Hepatocyte (in vitro differentiated cells): ENCODE measurements around the gene KDM2A. TPM values are rescaled to one million over a fixed set of nuclear protein-coding genes. Genes with fewer than 3 reads are reported as not detected.

Source experiments
- DNase-seq: peaks from one replicate; pipeline ENCODE4 v3.0.0-alpha.2; 2016; ENCODE audit warnings: low spot score
- H2AFZ ChIP-seq: fragments of 200-600 bp; sonication (generic); 2 replicates; pipeline ENCODE4 v1.6.0; 2016; ENCODE audit warnings: antibody characterized with exemption, mild to moderate bottlenecking
- H3K27ac ChIP-seq: fragments of 200-600 bp; sonication (generic); 2 replicates; pipeline ENCODE4 v1.5.1; 2016; ENCODE audit warnings: mild to moderate bottlenecking
- H3K27me3 ChIP-seq: fragments of 200-600 bp; sonication (generic); 2 replicates; pipeline ENCODE4 v1.6.1; 2016
- H3K36me3 ChIP-seq: fragments of 200-600 bp; sonication (generic); replicated peaks from 2 replicates; pipeline ENCODE4 v1.5.1; 2016; ENCODE audit warnings: low read depth; ENCODE audit not compliant: insufficient read depth
- H3K4me1 ChIP-seq: fragments of 200-600 bp; sonication (generic); 2 replicates; pipeline ENCODE4 v1.5.1; 2016; ENCODE audit warnings: mild to moderate bottlenecking, moderate library complexity; ENCODE audit not compliant: insufficient read depth
- H3K4me2 ChIP-seq: fragments of 200-600 bp; sonication (generic); 2 replicates; pipeline ENCODE4 v1.6.0; 2016
- H3K4me3 ChIP-seq: fragments of 200-600 bp; sonication (generic); 2 replicates; pipeline ENCODE4 v1.5.1; 2016; ENCODE audit warnings: mild to moderate bottlenecking
- H3K79me2 ChIP-seq: fragments of 200-600 bp; sonication (generic); 2 replicates; pipeline ENCODE4 v1.6.0; 2017; ENCODE audit warnings: mild to moderate bottlenecking
- H3K9me2 ChIP-seq: fragments of 200-600 bp; sonication (generic); replicated peaks from 2 replicates; pipeline ENCODE4 v1.6.0; 2017; ENCODE audit warnings: mild to moderate bottlenecking; ENCODE audit not compliant: insufficient read depth
- H3K9me3 ChIP-seq: fragments of 200-600 bp; sonication (generic); 2 replicates; pipeline ENCODE4 v1.5.1; 2016; ENCODE audit warnings: low read depth, mild to moderate bottlenecking
- H4K20me1 ChIP-seq: fragments of 200-600 bp; sonication (generic); 2 replicates; pipeline ENCODE4 v1.6.0; 2016; ENCODE audit warnings: mild to moderate bottlenecking; ENCODE audit not compliant: insufficient read depth, poor library complexity, severe bottlenecking
- EZH2 ChIP-seq: fragments of 200-600 bp; sonication (generic); IDR thresholded peaks from 2 replicates; pipeline ENCODE4 v1.6.1; 2016; ENCODE audit warnings: antibody characterized with exemption, mild to moderate bottlenecking, borderline replicate concordance
- EZH2phosphoT487 ChIP-seq: fragments of 200-600 bp; sonication (generic); IDR thresholded peaks from one replicate; pipeline ENCODE4 v1.6.1; 2018; ENCODE audit warnings: antibody characterized with exemption, mild to moderate bottlenecking, low read depth, moderate library complexity; ENCODE audit not compliant: unreplicated experiment, severe bottlenecking
- WGBS: methylation state at CpG from one replicate; pipeline ENCODE4 v1.1.6; 2016; ENCODE audit warnings: low lambda C conversion rate; ENCODE audit errors: missing lambda C conversion rate; 5-methylcytosine and 5-hydroxymethylcytosine counted together
- polyA plus RNA-seq: library from polyadenylated mRNA; unstranded; fragments of >200 nt; fragmentation: Nextera tagmentation; extraction: Ambion mirVana; gene quantifications from 2 replicates; pipeline ENCODE4 v1.2.1, GENCODE V29; 2016
- total RNA-seq: library from RNA; depleted of rRNA; stranded (reverse); fragments of >200 nt; gene quantifications from 2 replicates; pipeline ENCODE4 v1.2.3, GENCODE V29; 2014
- TF ChIP-seq, protein P1 (sequence below): fragments of 200-600 bp; sonication (generic); IDR thresholded peaks from 2 replicates; pipeline ENCODE4 v1.5.1; 2016; ENCODE audit warnings: antibody characterized with exemption, mild to moderate bottlenecking; ENCODE audit not compliant: poor library complexity

KDM2A gene
- total and polyA plus RNA-seq, 2 experiments from 2014 or later, result 18.7 to 51.2 TPM

DNA sequence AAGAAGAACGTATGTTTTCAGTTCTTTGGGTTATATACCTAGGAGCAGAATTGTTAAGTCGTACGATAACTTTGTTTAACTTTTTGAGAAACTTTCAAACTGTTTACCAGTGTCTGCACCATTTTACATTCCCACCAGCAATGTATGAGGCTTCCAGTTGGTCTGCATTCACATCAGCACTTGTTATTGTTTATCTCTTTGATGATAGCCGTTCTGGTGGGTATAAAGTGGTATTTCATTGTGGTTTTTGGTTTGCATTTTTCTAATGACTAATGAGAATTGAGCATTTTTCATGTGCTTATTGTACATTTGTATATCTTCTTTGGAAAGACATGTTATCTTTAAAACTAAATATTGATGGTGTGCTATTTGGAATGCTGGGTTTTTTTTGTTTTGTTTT, 59.8 kb downstream of the KDM2A start:
- Histone ChIP-seq H3K4me3 (no peak overlapping the region), H3K79me2 (peaks cover 62% of the 10 kb centered on the region), H3K27ac (no peak overlapping the region), H3K4me2 (no peak overlapping the region), H3K9me2 (no peaks in the 10 kb centered on the region), H3K36me3 (peaks cover 4% of the 10 kb centered on the region), H2AFZ (no peak overlapping the region), H3K27me3 (no peaks in the 10 kb centered on the region), H3K9me3 (no peaks in the 10 kb centered on the region), H3K4me1 (no peaks in the 10 kb centered on the region), H4K20me1 (peaks cover 43% of the 10 kb centered on the region)
- TF ChIP-seq, protein P1, sequence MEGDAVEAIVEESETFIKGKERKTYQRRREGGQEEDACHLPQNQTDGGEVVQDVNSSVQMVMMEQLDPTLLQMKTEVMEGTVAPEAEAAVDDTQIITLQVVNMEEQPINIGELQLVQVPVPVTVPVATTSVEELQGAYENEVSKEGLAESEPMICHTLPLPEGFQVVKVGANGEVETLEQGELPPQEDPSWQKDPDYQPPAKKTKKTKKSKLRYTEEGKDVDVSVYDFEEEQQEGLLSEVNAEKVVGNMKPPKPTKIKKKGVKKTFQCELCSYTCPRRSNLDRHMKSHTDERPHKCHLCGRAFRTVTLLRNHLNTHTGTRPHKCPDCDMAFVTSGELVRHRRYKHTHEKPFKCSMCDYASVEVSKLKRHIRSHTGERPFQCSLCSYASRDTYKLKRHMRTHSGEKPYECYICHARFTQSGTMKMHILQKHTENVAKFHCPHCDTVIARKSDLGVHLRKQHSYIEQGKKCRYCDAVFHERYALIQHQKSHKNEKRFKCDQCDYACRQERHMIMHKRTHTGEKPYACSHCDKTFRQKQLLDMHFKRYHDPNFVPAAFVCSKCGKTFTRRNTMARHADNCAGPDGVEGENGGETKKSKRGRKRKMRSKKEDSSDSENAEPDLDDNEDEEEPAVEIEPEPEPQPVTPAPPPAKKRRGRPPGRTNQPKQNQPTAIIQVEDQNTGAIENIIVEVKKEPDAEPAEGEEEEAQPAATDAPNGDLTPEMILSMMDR, result no peak
- TF ChIP-seq EZH2 (no peak), EZH2phosphoT487 (no peak)
- WGBS, result 66% methylated on average over 4 of the region's 4 CpGs
- no peak for DNase-seq

DNA sequence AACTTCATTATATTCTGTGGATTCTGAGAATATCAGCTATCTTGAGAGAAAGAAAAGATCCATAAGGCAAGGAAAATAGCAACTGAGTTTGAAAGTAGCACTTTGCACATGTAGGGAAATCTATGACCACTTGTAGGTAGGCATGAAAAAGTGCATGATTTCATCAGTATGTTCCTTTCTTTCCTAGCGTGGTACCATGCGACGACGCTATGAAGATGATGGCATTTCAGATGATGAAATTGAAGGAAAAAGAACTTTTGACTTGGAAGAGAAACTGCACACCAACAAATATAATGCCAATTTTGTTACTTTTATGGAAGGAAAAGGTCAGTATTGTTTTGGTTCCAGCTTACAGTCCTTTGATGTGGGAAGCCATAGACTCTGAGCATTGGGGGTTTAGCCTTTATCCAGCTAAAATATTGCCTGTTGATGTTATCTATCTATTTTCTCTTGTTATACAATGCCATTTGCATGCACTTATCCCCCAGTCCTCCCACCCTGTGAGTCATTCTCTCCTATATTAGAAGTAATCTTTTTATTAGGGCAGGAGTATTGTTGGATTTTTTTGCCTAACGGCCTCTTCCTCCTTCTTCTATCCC, 60.9 kb downstream of the KDM2A start:
- H3K9me2 ChIP-seq, result no peaks in the 10 kb centered on the region
- H4K20me1 ChIP-seq, result peaks cover 32% of the 10 kb centered on the region
- no peak overlapping the region for H2AFZ ChIP-seq
- TF ChIP-seq, protein P1, result no peak
- TF ChIP-seq EZH2phosphoT487 (no peak), EZH2 (no peak)
- no peaks in the 10 kb centered on the region for H3K4me1 ChIP-seq
- H3K4me3 ChIP-seq, result no peak overlapping the region
- H3K27ac ChIP-seq, result no peak overlapping the region
- H3K9me3 ChIP-seq, result no peaks in the 10 kb centered on the region
- DNase-seq, result no peak
- H3K36me3 ChIP-seq, result peaks cover 4% of the 10 kb centered on the region
- H3K27me3 ChIP-seq, result no peaks in the 10 kb centered on the region
- peaks cover 51% of the 10 kb centered on the region for H3K79me2 ChIP-seq
- WGBS, result 91% methylated on average over 5 of the region's 5 CpGs
- no peak overlapping the region for H3K4me2 ChIP-seq

DNA sequence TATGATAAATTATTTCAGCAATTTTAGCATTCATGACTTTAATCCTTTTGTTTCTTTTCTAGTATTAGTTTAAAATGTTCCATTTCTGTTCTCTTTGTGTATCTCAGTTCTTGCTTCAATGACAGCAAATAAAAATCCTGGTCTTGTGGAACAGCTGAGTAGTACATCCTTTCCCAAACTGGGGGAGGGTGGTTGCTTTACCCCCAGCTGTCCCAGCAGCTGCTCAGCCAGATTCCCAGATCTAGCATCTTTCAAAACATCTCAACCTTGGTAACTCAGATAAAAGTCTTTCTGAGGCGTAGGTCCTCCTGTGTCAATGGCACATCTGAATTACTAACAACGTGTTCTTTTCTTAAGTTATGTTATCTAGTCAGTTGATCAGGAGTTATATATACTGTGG, 75.0 kb downstream of the KDM2A start:
- H3K9me3 ChIP-seq, result no peaks in the 10 kb centered on the region
- H2AFZ ChIP-seq, result no peak overlapping the region
- TF ChIP-seq EZH2phosphoT487 (no peak), EZH2 (no peak)
- TF ChIP-seq, protein P1, result no peak
- no peak overlapping the region for H3K4me3 ChIP-seq
- no peak for DNase-seq
- no peak overlapping the region for H3K27ac ChIP-seq
- H3K79me2 ChIP-seq, result peaks cover 7% of the 10 kb centered on the region
- 87% methylated on average over 2 of the region's 2 CpGs for WGBS
- no peaks in the 10 kb centered on the region for H3K36me3 ChIP-seq
- no peak overlapping the region for H3K4me2 ChIP-seq
- H3K4me1 ChIP-seq, result no peaks in the 10 kb centered on the region
- no peaks in the 10 kb centered on the region for H3K27me3 ChIP-seq
- no peaks in the 10 kb centered on the region for H4K20me1 ChIP-seq
- H3K9me2 ChIP-seq, result no peaks in the 10 kb centered on the region
